ENCODE data around the gene NCOA7. TPM values are rescaled to one million over a fixed set of nuclear protein-coding genes. Genes with fewer than 3 reads are reported as not detected.

Gene NCOA7
- total and polyA plus RNA-seq, 9 of the 15 experiments (the other 6 are each of a cell fraction or from before 2014, with no cell fraction given): 5.8 to 14.6 (median 9.3) TPM

- TF ChIP-seq TEAD1 (CRISPR knock-in tag; IDR thresholded peaks at IDR 0.05): no peak
- TF ChIP-seq ZNF239 (CRISPR knock-in tag; IDR thresholded peaks at IDR 0.05): no peak
- no peak for TF ChIP-seq SETDB1 (IDR thresholded peaks at IDR 0.05; ENCODE audit: low read length)
- TF ChIP-seq E4F1 (CRISPR knock-in tag; IDR thresholded peaks at IDR 0.05; ENCODE audit: borderline replicate concordance): no peak
- no peak for TF ChIP-seq ARID3B (CRISPR knock-in tag; IDR thresholded peaks at IDR 0.05; ENCODE audit: borderline replicate concordance)
- no peak for TF ChIP-seq TRIM25 (IDR thresholded peaks at IDR 0.05; ENCODE audit: borderline replicate concordance)
- TF ChIP-seq IFI16 (CRISPR knock-in tag; IDR thresholded peaks at IDR 0.05): no peak
- TF ChIP-seq HBP1 (CRISPR knock-in tag; IDR thresholded peaks at IDR 0.05): no peak
- no peak for TF ChIP-seq POLR2A (conservative IDR thresholded peaks at IDR 0.05)
- no peak for TF ChIP-seq ZNF696 (CRISPR knock-in tag; conservative IDR thresholded peaks at IDR 0.05)
- no peak for TF ChIP-seq SAFB2 (IDR thresholded peaks at IDR 0.05; ENCODE audit: borderline replicate concordance, low read depth, low read length, severe bottlenecking)
- TF ChIP-seq PHF20 (IDR thresholded peaks at IDR 0.05; ENCODE audit: partially characterized antibody): no peak
Measured at GRCh38 chr6:125887372-125887771, 96.6 kb downstream of the NCOA7 start (continued).
